GM06990 (cell line): Measurements from ENCODE around the gene ESRRA.
"Not testable (repeated sequence)": the region's sequence is repeated elsewhere in the genome, so short reads cannot be mapped to it uniquely, and the experiment has no call there.

ENCODE experiments used
- DNase-seq: peaks from one replicate; pipeline ENCODE4 v3.0.0-alpha.2; 2011; ENCODE audit not compliant: insufficient read length; ENCODE audit errors: extremely low read depth
- H3K27me3 ChIP-seq: replicated peaks from 2 replicates; pipeline ENCODE4 v1.6.0; 2011; ENCODE audit warnings: low read length; ENCODE audit not compliant: control insufficient read depth, insufficient read depth
- H3K36me3 ChIP-seq: 2 replicates; pipeline ENCODE4 v1.5.1; 2011; ENCODE audit warnings: low read length; ENCODE audit not compliant: control insufficient read depth, insufficient read depth
- H3K4me3 ChIP-seq: replicated peaks from 2 replicates; pipeline ENCODE4 v1.5.1; 2011; ENCODE audit warnings: low read depth, mild to moderate bottlenecking, control low read depth, low read length
- TF ChIP-seq, protein P1 (sequence below): IDR thresholded peaks from 2 replicates; pipeline ENCODE4 v1.5.1; 2011; ENCODE audit warnings: low read length, control low read depth, mild to moderate bottlenecking, inconsistent platforms; ENCODE audit not compliant: insufficient read depth, poor library complexity, severe bottlenecking

ESRRA gene

GRCh38 chr11:64306563-64306875 is 1.2 kb downstream of the ESRRA start:
- peaks cover 5% of the 10 kb centered on the region for H3K36me3 ChIP-seq
- TF ChIP-seq, protein P1, sequence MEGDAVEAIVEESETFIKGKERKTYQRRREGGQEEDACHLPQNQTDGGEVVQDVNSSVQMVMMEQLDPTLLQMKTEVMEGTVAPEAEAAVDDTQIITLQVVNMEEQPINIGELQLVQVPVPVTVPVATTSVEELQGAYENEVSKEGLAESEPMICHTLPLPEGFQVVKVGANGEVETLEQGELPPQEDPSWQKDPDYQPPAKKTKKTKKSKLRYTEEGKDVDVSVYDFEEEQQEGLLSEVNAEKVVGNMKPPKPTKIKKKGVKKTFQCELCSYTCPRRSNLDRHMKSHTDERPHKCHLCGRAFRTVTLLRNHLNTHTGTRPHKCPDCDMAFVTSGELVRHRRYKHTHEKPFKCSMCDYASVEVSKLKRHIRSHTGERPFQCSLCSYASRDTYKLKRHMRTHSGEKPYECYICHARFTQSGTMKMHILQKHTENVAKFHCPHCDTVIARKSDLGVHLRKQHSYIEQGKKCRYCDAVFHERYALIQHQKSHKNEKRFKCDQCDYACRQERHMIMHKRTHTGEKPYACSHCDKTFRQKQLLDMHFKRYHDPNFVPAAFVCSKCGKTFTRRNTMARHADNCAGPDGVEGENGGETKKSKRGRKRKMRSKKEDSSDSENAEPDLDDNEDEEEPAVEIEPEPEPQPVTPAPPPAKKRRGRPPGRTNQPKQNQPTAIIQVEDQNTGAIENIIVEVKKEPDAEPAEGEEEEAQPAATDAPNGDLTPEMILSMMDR = no peak
- DNase-seq = no peak
- no peaks in the 10 kb centered on the region for H3K27me3 ChIP-seq
- peak overlapping the region; percentile 83 for H3K4me3 ChIP-seq

GRCh38 chr11:64306876-64307622 is 1.7 kb downstream of the ESRRA start:
- peak overlapping the region; percentile 83 for H3K4me3 ChIP-seq
- TF ChIP-seq, protein P1 = no peak
- H3K36me3 ChIP-seq = peaks cover 5% of the 10 kb centered on the region
- no peak for DNase-seq
- H3K27me3 ChIP-seq = no peaks in the 10 kb centered on the region

- not testable (repeated sequence) for H3K27me3 ChIP-seq, DNase-seq, H3K4me3 ChIP-seq, H3K36me3 ChIP-seq
Observed at GRCh38 chr11:64307795-64308194, 2.5 kb downstream of the ESRRA start.

DNA sequence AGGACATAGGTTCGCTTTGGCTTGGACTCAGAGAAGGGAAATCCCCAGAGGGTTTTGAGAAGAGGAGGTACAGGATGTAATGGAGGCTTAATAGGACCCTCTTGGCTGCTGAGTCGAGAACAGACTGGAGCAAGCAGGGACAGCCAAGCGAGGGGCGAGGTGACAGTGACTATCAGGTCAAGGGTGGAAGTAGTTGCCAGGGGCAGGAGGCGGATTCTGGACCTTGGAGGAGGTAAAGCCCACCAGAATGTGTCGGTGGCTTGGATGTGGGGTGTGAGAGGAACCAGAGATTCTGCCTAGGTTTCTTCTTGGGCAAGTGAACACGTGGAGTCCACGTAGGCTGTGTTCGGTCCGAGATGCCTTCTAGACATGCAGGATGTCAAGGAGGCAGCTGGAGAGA is 7.6 kb downstream of the ESRRA start:
- TF ChIP-seq, protein P1 = no peak
- no peak for DNase-seq
- Histone ChIP-seq H3K4me3 (no peak overlapping the region), H3K36me3 (peaks cover 16% of the 10 kb centered on the region), H3K27me3 (no peaks in the 10 kb centered on the region)

DNA sequence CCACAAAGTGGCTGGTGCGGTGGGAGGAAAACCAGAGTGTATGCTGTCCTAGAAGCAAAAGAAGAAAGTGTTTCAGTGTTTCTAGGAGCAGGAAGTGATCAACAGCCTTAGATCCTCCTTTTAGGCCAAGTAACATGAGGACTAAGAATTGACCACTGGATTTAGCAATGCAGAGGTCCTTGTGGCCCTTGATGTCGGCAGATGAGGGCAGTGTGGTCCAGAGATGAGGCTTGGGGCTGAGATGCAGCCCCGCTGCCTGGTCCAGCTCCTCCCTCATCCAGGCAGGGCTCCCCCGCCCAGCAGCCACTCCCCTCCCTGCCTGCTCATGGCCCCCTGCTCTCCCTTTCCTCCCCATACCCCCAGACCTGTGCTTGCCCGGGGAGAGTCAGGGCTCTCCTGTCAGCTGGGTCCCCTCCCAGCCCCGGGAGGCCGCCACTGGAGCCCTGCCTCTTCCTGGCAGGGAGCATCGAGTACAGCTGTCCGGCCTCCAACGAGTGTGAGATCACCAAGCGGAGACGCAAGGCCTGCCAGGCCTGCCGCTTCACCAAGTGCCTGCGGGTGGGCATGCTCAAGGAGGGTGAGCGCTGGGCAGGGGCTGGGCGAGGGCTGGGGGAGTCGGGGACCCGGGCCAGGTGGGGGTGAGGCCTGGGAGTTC is 8.3 kb downstream of the ESRRA start:
- Histone ChIP-seq H3K36me3 (peaks cover 16% of the 10 kb centered on the region), H3K27me3 (no peaks in the 10 kb centered on the region), H3K4me3 (no peak overlapping the region)
- no peak for DNase-seq
- TF ChIP-seq, protein P1 = no peak

DNA sequence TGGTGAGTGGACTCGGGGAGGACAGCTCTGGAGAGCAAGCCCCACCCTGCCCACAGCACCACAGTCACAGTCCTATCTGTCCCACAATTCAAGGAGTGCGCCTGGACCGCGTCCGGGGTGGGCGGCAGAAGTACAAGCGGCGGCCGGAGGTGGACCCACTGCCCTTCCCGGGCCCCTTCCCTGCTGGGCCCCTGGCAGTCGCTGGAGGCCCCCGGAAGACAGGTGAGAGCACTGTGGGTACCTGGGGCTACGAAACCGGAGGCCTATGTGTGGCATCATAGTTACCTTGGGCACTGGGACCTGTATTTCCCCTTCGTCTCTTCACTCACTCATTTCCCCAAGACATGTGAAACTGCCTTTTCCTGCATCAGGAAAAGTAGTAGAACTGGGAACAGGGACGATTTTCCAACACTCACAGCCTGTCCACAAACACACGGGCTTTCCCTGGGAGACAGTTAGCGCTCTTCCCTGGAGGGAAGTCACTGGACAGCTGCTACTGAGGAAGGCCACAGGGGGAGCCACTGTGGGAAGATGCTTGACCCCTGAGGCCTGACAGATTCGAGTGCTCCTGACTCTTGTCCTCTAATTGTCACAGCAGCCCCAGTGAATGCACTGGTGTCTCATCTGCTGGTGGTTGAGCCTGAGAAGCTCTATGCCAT is 9.0 kb downstream of the ESRRA start:
- DNase-seq = no peak
- no peak overlapping the region for H3K4me3 ChIP-seq
- TF ChIP-seq, protein P1 = no peak
- peaks cover 16% of the 10 kb centered on the region for H3K36me3 ChIP-seq
- H3K27me3 ChIP-seq = no peaks in the 10 kb centered on the region
